HEK293 (cell line): ENCODE results near the gene SIGLEC6.
"Not testable (repeated sequence)": the region's sequence is repeated elsewhere in the genome, so short reads cannot be mapped to it uniquely, and the experiment has no call there.

Experiments used
- CTCF ChIA-PET: fragments of 350-600 bp; formaldehyde crosslinking; extraction: SDS; loops from one replicate; lab custom pipeline; 2021; ENCODE audit warnings: antibody characterized with exemption; lab: Yijun Ruan, JAX
- POLR2A ChIA-PET: fragments of 300-600 bp; formaldehyde crosslinking; extraction: SDS; loops from one replicate; lab custom pipeline; 2020; ENCODE audit warnings: antibody characterized with exemption, inconsistent platforms; lab: Yijun Ruan, JAX
- H3K27ac ChIP-seq: fragments of 200-500 bp; sonication (Bioruptor generic); 2 replicates; pipeline ENCODE4 v1.5.1; 2014; ENCODE audit warnings: low read depth, low read length, control low read depth, inconsistent platforms; ENCODE audit errors: extremely low read depth
- H3K36me3 ChIP-seq, 2 experiments: fragments of 200-500 bp in 1 of 2; sonication (Bioruptor generic) in 1 of 2; 1 replicate in 1 of 2; 2 replicates in 1 of 2; pipeline ENCODE4 v1.5.1; 2014 to 2017; ENCODE audit warnings: inconsistent platforms in 2 of 2, low read length in 2 of 2; ENCODE audit not compliant: control insufficient read depth in 2 of 2, insufficient read depth in 1 of 2
- H3K4me1 ChIP-seq: fragments of 200-500 bp; sonication (Bioruptor generic); 2 replicates; pipeline ENCODE4 v1.5.1; 2014; ENCODE audit warnings: mild to moderate bottlenecking, low read length, inconsistent platforms; ENCODE audit not compliant: control insufficient read depth, insufficient read depth
- H3K4me3 ChIP-seq: 2 replicates; pipeline ENCODE4 v1.5.1; 2011; ENCODE audit warnings: low read depth, mild to moderate bottlenecking, control low read depth, low read length, moderate library complexity
- H3K9me3 ChIP-seq: fragments of 200-500 bp; sonication (Bioruptor generic); 2 replicates; pipeline ENCODE4 v1.5.1; 2014; ENCODE audit warnings: low read depth, low read length, inconsistent platforms; ENCODE audit not compliant: control insufficient read depth, insufficient read depth
- GLI2 ChIP-seq: fragments of 450-650 bp; formaldehyde crosslinking; IDR thresholded peaks from 2 replicates; pipeline ENCODE4; 2017; ENCODE audit warnings: missing biosample characterization, missing genetic modification characterization, low read depth, borderline replicate concordance
- HOXD13 ChIP-seq: sonication (generic); formaldehyde crosslinking; IDR thresholded peaks from 2 replicates; pipeline ENCODE4 v1.8.0; 2022; ENCODE audit warnings: missing genetic modification reagents, borderline replicate concordance
- MEIS1 ChIP-seq: sonication (generic); formaldehyde crosslinking; IDR thresholded peaks from 2 replicates; pipeline ENCODE4 v1.8.1; 2022; ENCODE audit warnings: missing genetic modification reagents, mild to moderate bottlenecking, borderline replicate concordance
- OVOL3 ChIP-seq: fragments of 450-650 bp; formaldehyde crosslinking; IDR thresholded peaks from 2 replicates; pipeline ENCODE4 v1.5.1; 2016; ENCODE audit warnings: missing biosample characterization, missing genetic modification characterization
- SCRT2 ChIP-seq: fragments of 450-650 bp; formaldehyde crosslinking; IDR thresholded peaks from 2 replicates; pipeline ENCODE4 v1.5.1; 2016; ENCODE audit warnings: missing biosample characterization, missing genetic modification characterization
- SP2 ChIP-seq: fragments of 450-650 bp; formaldehyde crosslinking; IDR thresholded peaks from 2 replicates; pipeline ENCODE4 v1.5.1; 2016; ENCODE audit warnings: missing biosample characterization, missing genetic modification characterization
- YY2 ChIP-seq: fragments of 450-650 bp; formaldehyde crosslinking; IDR thresholded peaks from 2 replicates; pipeline ENCODE4 v1.5.1; 2016; ENCODE audit warnings: missing biosample characterization, missing genetic modification characterization
- ZNF10 ChIP-seq: fragments of 450-650 bp; formaldehyde crosslinking; IDR thresholded peaks from 2 replicates; pipeline ENCODE4 v1.5.1; 2017; ENCODE audit warnings: missing biosample characterization, missing genetic modification characterization
- ZNF121 ChIP-seq: fragments of 450-650 bp; formaldehyde crosslinking; IDR thresholded peaks from 2 replicates; pipeline ENCODE4 v1.5.1; 2016; ENCODE audit warnings: missing biosample characterization, missing genetic modification characterization
- ZNF133 ChIP-seq: fragments of 450-650 bp; formaldehyde crosslinking; IDR thresholded peaks from 2 replicates; pipeline ENCODE4 v1.5.1; 2016; ENCODE audit warnings: missing biosample characterization, missing genetic modification characterization
- ZNF138 ChIP-seq: fragments of 450-650 bp; formaldehyde crosslinking; IDR thresholded peaks from 2 replicates; pipeline ENCODE4 v1.5.1; 2016; ENCODE audit warnings: missing biosample characterization, missing genetic modification characterization, borderline replicate concordance
- ZNF16 ChIP-seq: fragments of 450-650 bp; formaldehyde crosslinking; IDR thresholded peaks from 2 replicates; pipeline ENCODE4 v1.5.1; 2016; ENCODE audit warnings: low read depth, missing biosample characterization, missing genetic modification characterization
- ZNF175 ChIP-seq: fragments of 450-650 bp; formaldehyde crosslinking; IDR thresholded peaks from 2 replicates; pipeline ENCODE4 v1.5.1; 2016; ENCODE audit warnings: missing biosample characterization, missing genetic modification characterization
- ZNF248 ChIP-seq: fragments of 450-650 bp; formaldehyde crosslinking; IDR thresholded peaks from 2 replicates; pipeline ENCODE4 v1.5.1; 2017; ENCODE audit warnings: missing biosample characterization, missing genetic modification characterization
- ZNF510 ChIP-seq: fragments of 450-650 bp; formaldehyde crosslinking; IDR thresholded peaks from 2 replicates; pipeline ENCODE4 v1.5.1; 2018; ENCODE audit warnings: mild to moderate bottlenecking, missing genetic modification characterization, missing biosample characterization; ENCODE audit not compliant: insufficient replicate concordance
- ZNF514 ChIP-seq: fragments of 450-650 bp; formaldehyde crosslinking; IDR thresholded peaks from 2 replicates; pipeline ENCODE4 v1.5.1; 2016; ENCODE audit warnings: missing biosample characterization, missing genetic modification characterization
- ZNF558 ChIP-seq: fragments of 450-650 bp; formaldehyde crosslinking; IDR thresholded peaks from 2 replicates; pipeline ENCODE4 v1.5.1; 2016; ENCODE audit warnings: missing biosample characterization, missing genetic modification characterization
- ZSCAN16 ChIP-seq: fragments of 450-650 bp; formaldehyde crosslinking; IDR thresholded peaks from 2 replicates; pipeline ENCODE4 v1.5.1; 2016; ENCODE audit warnings: missing biosample characterization, missing genetic modification characterization
- TF ChIP-seq, protein P1 (sequence below): fragments of 450-650 bp; formaldehyde crosslinking; IDR thresholded peaks from 2 replicates; pipeline ENCODE4 v1.5.1; 2016; ENCODE audit warnings: missing biosample characterization, missing genetic modification characterization
- TF ChIP-seq, protein P2 (sequence below): fragments of 450-650 bp; formaldehyde crosslinking; optimal IDR thresholded peaks from 2 replicates; pipeline ENCODE3; 2016; ENCODE audit warnings: missing biosample characterization, mild to moderate bottlenecking, missing genetic modification characterization
- TF ChIP-seq, protein P3 (sequence below): fragments of 450-650 bp; formaldehyde crosslinking; IDR thresholded peaks from 2 replicates; pipeline ENCODE4 v1.5.1; 2016; ENCODE audit warnings: missing biosample characterization, missing genetic modification characterization
- TF ChIP-seq, protein P4 (sequence below): fragments of 450-650 bp; formaldehyde crosslinking; conservative IDR thresholded peaks from 2 replicates; pipeline ENCODE4 v1.5.1; 2016; ENCODE audit warnings: low read depth, missing biosample characterization, missing genetic modification characterization

SIGLEC6 gene

DNA sequence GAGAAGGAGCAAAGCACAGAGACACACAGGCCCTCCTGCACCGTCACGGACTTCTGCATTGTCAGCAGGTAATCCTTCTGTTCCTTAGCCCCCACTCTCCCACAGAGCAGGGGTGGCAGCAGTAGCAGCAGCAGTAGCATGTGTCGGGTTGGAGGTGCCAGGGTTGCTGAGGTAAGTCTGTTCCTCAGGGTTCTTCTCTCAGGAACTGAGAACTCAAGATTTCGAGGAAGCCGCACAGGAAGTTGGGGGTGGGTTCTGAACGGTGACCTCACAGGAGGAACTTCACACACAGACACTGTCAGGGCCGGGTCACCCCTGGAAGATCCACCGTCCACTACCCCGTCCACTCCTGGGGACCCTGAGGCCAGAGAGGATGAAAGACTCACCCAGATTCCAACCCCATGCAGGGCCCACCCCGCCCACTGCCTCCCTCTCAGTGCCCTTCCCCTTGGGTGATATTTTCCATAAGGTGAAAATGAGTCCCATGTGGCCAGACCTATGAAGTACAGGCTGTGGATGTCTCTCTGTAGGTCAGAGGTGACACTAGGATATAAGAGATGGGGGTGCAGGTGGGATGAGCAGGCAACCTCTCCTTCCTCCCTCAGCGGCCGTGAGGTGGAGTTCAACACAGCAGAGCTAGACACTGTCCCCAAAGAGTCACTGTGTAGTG is 29.7 kb downstream of the SIGLEC6 start, which contains the start of gene SIGLEC12:
SIGLEC12 (minus strand) TSS at position 207 of the 670 bp plus-strand sequence; CDS start at position 140, 67 bp downstream.
- no peaks in the 10 kb centered on the region for H3K9me3 ChIP-seq
- no peaks in the 10 kb centered on the region for H3K4me1 ChIP-seq
- H3K4me3 ChIP-seq, result no peak within 1 kb of the TSS
- ChIA-PET CTCF (interaction anchor here (1.2 to 5.7 kb wide), 2 partner anchors 13 to 29 kb away, joined by 3 to 48 read pairs; no protein-coding TSS in a partner anchor), POLR2A (no interaction called here)
- TF ChIP-seq YY2 (tag by site-specific recombination) (no peak), HOXD13 (no peak), ZNF138 (tag by site-specific recombination) (no peak), ZNF514 (tag by site-specific recombination) (no peak), SP2 (tag by site-specific recombination) (no peak), ZNF248 (tag by site-specific recombination) (no peak), MEIS1 (CRISPR knock-in tag) (no peak), SCRT2 (tag by site-specific recombination) (no peak), ZNF133 (tag by site-specific recombination) (no peak)
- TF ChIP-seq, protein P1, sequence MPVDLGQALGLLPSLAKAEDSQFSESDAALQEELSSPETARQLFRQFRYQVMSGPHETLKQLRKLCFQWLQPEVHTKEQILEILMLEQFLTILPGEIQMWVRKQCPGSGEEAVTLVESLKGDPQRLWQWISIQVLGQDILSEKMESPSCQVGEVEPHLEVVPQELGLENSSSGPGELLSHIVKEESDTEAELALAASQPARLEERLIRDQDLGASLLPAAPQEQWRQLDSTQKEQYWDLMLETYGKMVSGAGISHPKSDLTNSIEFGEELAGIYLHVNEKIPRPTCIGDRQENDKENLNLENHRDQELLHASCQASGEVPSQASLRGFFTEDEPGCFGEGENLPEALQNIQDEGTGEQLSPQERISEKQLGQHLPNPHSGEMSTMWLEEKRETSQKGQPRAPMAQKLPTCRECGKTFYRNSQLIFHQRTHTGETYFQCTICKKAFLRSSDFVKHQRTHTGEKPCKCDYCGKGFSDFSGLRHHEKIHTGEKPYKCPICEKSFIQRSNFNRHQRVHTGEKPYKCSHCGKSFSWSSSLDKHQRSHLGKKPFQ (tag by site-specific recombination), result no peak
- TF ChIP-seq, protein P2, sequence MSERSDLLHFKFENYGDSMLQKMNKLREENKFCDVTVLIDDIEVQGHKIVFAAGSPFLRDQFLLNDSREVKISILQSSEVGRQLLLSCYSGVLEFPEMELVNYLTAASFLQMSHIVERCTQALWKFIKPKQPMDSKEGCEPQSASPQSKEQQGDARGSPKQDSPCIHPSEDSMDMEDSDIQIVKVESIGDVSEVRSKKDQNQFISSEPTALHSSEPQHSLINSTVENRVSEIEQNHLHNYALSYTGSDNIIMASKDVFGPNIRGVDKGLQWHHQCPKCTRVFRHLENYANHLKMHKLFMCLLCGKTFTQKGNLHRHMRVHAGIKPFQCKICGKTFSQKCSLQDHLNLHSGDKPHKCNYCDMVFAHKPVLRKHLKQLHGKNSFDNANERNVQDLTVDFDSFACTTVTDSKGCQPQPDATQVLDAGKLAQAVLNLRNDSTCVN (tag by site-specific recombination), result no peak
- no peak within 1 kb of the TSS for H3K27ac ChIP-seq
- H3K36me3 ChIP-seq, result no peaks in the 10 kb centered on the region

DNA sequence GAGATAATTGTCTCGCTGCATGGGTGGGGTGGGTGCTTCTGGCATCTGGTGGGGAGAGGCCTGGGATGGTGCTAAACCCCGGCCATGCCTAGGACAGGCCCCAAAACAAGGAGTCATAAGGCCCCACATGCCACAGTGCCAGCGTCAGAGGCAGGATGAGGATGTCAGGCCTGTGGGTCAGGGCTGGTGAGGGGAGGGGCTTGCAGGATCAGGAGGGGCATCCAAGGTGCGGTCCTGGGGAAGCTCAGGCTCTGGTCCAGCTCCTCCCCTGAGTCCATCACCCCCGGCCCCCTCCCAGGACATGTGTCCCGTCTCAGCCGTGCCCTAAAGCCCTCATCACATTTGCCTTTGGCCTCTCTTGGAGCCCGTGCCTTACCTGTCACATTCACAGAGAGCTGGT is 30.5 kb downstream of the SIGLEC6 start:
- H3K27ac ChIP-seq, POLR2A ChIA-PET, H3K36me3 ChIP-seq, H3K4me3 ChIP-seq, H3K4me1 ChIP-seq, CTCF ChIA-PET, H3K9me3 ChIP-seq: not testable (repeated sequence)

DNA sequence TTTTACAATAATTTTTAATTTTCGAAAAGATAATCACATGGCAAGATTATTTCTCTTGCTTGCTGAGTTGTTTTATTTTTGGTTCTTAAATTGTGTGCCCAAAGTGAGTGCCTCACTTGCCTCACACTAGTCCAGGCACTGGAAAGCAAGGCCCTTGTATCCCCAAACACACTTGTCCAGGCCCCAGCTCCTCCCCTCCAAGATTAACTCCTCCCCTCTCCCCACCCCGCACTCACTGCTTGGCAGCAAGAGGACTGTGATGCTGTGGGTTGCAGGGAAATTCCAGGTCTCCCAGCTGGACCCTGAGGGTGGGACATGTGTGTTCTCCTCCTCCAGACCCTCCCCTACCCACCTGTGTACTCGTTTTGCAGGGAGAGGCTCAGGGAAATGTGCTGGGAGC is 33.8 kb downstream of the SIGLEC6 start:
- no peaks in the 10 kb centered on the region for H3K36me3 ChIP-seq
- H3K27ac ChIP-seq, result no peak overlapping the region
- ChIA-PET POLR2A (no interaction called here), CTCF (interaction anchor here (1.8 kb wide), 1 partner anchor 17 kb away, joined by 5 read pairs; no protein-coding TSS in a partner anchor)
- H3K9me3 ChIP-seq, result no peaks in the 10 kb centered on the region; the same call in 1 of the 2 replicates
- no peaks in the 10 kb centered on the region for H3K4me1 ChIP-seq
- TF ChIP-seq ZNF121 (tag by site-specific recombination), result no peak
- no peak for TF ChIP-seq ZNF10
- TF ChIP-seq ZSCAN16, result no peak
- TF ChIP-seq OVOL3 (tag by site-specific recombination), result no peak
- no peak for TF ChIP-seq GLI2 (tag by site-specific recombination)
- no peak for TF ChIP-seq ZNF558 (tag by site-specific recombination)
- no peak for TF ChIP-seq ZNF175 (tag by site-specific recombination)
- TF ChIP-seq ZNF510 (tag by site-specific recombination), result no peak
- TF ChIP-seq, protein P3, sequence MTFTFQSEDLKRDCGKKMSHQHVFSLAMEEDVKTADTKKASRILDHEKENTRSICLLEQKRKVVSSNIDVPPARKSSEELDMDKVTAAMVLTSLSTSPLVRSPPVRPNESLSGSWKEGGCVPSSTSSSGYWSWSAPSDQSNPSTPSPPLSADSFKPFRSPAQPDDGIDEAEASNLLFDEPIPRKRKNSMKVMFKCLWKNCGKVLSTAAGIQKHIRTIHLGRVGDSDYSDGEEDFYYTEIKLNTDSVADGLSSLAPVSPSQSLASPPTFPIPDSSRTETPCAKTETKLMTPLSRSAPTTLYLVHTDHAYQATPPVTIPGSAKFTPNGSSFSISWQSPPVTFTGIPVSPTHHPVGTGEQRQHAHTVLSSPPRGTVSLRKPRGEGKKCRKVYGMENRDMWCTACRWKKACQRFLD (tag by site-specific recombination), result no peak
- TF ChIP-seq, protein P4, sequence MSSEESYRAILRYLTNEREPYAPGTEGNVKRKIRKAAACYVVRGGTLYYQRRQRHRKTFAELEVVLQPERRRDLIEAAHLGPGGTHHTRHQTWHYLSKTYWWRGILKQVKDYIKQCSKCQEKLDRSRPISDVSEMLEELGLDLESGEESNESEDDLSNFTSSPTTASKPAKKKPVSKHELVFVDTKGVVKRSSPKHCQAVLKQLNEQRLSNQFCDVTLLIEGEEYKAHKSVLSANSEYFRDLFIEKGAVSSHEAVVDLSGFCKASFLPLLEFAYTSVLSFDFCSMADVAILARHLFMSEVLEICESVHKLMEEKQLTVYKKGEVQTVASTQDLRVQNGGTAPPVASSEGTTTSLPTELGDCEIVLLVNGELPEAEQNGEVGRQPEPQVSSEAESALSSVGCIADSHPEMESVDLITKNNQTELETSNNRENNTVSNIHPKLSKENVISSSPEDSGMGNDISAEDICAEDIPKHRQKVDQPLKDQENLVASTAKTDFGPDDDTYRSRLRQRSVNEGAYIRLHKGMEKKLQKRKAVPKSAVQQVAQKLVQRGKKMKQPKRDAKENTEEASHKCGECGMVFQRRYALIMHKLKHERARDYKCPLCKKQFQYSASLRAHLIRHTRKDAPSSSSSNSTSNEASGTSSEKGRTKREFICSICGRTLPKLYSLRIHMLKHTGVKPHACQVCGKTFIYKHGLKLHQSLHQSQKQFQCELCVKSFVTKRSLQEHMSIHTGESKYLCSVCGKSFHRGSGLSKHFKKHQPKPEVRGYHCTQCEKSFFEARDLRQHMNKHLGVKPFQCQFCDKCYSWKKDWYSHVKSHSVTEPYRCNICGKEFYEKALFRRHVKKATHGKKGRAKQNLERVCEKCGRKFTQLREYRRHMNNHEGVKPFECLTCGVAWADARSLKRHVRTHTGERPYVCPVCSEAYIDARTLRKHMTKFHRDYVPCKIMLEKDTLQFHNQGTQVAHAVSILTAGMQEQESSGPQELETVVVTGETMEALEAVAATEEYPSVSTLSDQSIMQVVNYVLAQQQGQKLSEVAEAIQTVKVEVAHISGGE, result no peak
- TF ChIP-seq ZNF16 (tag by site-specific recombination), result no peak
- no peak overlapping the region for H3K4me3 ChIP-seq
